Activated CD4-positive, alpha-beta T cell treated with anti-CD3 and anti-CD28 coated beads for 36 hours (primary cell): ENCODE measurements around the gene FAM221B. TPM values are rescaled to one million over a fixed set of nuclear protein-coding genes. Genes with fewer than 3 reads are reported as not detected.

Experiments used
- ATAC-seq: fragments of 200-7000 bp; cut with Tn5 transposase; one replicate; pipeline ENCODE4 v1.10.0; 2021; ENCODE audit warnings: mild to moderate bottlenecking, moderate library complexity
- CTCF ChIA-PET: fragments of 350-600 bp; sonication (Branson Sonifier 250); formaldehyde crosslinking; loops from one replicate; lab custom pipeline; 2021; ENCODE audit warnings: antibody characterized with exemption; lab: Charles Lee
- POLR2A ChIA-PET: fragments of 350-600 bp; sonication (Branson Sonifier 250); formaldehyde crosslinking; loops from one replicate; lab custom pipeline; 2021; ENCODE audit warnings: antibody characterized with exemption, inconsistent platforms; lab: Charles Lee
- DNase-seq: peaks from one replicate; pipeline ENCODE4 v3.0.0-alpha.2; 2020
- H3K27ac Mint-ChIP-seq: one replicate; pipeline ENCODE4 v1.8.0; 2021; ENCODE audit warnings: mixed read lengths
- H3K27me3 Mint-ChIP-seq: one replicate; pipeline ENCODE4 v1.8.0; 2021; ENCODE audit warnings: mixed read lengths
- H3K36me3 Mint-ChIP-seq: one replicate; pipeline ENCODE4 v1.8.0; 2021; ENCODE audit warnings: low read depth, mixed read lengths
- H3K4me1 Mint-ChIP-seq: one replicate; pipeline ENCODE4 v1.8.0; 2021; ENCODE audit warnings: mixed read lengths
- H3K4me3 Mint-ChIP-seq: one replicate; pipeline ENCODE4 v1.8.0; 2021; ENCODE audit warnings: mild to moderate bottlenecking, moderate library complexity, mixed read lengths
- H3K9me3 Mint-ChIP-seq: one replicate; pipeline ENCODE4 v1.8.0; 2021; ENCODE audit warnings: low read depth, mixed read lengths
- intact Hi-C, 2 experiments: fragments of 100-400 bp; cut with DNase I in 1 of 2; cut with micrococcal nuclease in 1 of 2; formaldehyde crosslinking; loops; one replicate each; pipeline versions ENCODE4 v1.14.2 to v1.15.1; 2022 to 2024; cut with DNase I, micrococcal nuclease
- total RNA-seq, 2 experiments: library from RNA; stranded (reverse); gene quantifications; one replicate each; pipeline ENCODE4 v1.2.3, GENCODE V29; 2021

The FAM221B gene
- total RNA-seq, 2 experiments from 2014 or later = not detected

- DNase-seq (no peak), ATAC-seq (no peak)
- H3K27ac Mint-ChIP-seq = no peak overlapping the region
- H3K4me1 Mint-ChIP-seq = peaks cover 21% of the 10 kb centered on the region
- POLR2A ChIA-PET = no interaction called here
- intact Hi-C loops = no loop called here
- H3K27me3 Mint-ChIP-seq = no peaks in the 10 kb centered on the region
- H3K36me3 Mint-ChIP-seq = peaks cover 16% of the 10 kb centered on the region
- no peaks in the 10 kb centered on the region for H3K9me3 Mint-ChIP-seq
- H3K4me3 Mint-ChIP-seq = no peak overlapping the region
- CTCF ChIA-PET = no interaction called here
Measured at GRCh38 chr9:35808433-35808832, 20.1 kb downstream of the FAM221B start.

GRCh38 chr9:35806101-35806500 lies 22.4 kb downstream of the FAM221B start:
- DNase-seq = no peak
- Mint-ChIP-seq H3K36me3 (peaks cover 16% of the 10 kb centered on the region), H3K9me3 (no peaks in the 10 kb centered on the region), H3K27me3 (no peaks in the 10 kb centered on the region), H3K27ac (no peak overlapping the region), H3K4me1 (peaks cover 2% of the 10 kb centered on the region), H3K4me3 (no peak overlapping the region)
- ChIA-PET CTCF (interaction anchor here (0.6 to 1.5 kb wide), 2 partner anchors 16 to 17 kb away, joined by 3 to 5 read pairs; no protein-coding TSS in a partner anchor), POLR2A (interaction anchor here (0.6 kb wide), 1 partner anchor 22 kb away, joined by 4 read pairs; no protein-coding TSS in a partner anchor)
- intact Hi-C loops = no loop called here
- ATAC-seq = no peak

GRCh38 chr9:35801328-35802128 lies 27.0 kb downstream of the FAM221B start:
- intact Hi-C loops = no loop called here
- ChIA-PET POLR2A (no interaction called here), CTCF (interaction anchor here (1.2 kb wide), 1 partner anchor 11 kb away, joined by 3 read pairs; no protein-coding TSS in a partner anchor)
- H3K9me3 Mint-ChIP-seq = no peaks in the 10 kb centered on the region
- ATAC-seq (no peak), DNase-seq (no peak)
- no peak overlapping the region for H3K27ac Mint-ChIP-seq
- H3K36me3 Mint-ChIP-seq = peaks cover 24% of the 10 kb centered on the region
- H3K4me1 Mint-ChIP-seq = peaks cover 22% of the 10 kb centered on the region
- H3K4me3 Mint-ChIP-seq = no peak overlapping the region
- no peaks in the 10 kb centered on the region for H3K27me3 Mint-ChIP-seq

- Mint-ChIP-seq H3K4me3 (no peak overlapping the region), H3K36me3 (peaks cover 18% of the 10 kb centered on the region), H3K27me3 (no peaks in the 10 kb centered on the region), H3K4me1 (peaks cover 22% of the 10 kb centered on the region), H3K9me3 (no peaks in the 10 kb centered on the region), H3K27ac (no peak overlapping the region)
- ChIA-PET POLR2A (interaction anchor here (0.6 kb wide), 1 partner anchor 211 kb away, joined by 3 read pairs; no protein-coding TSS in a partner anchor), CTCF (interaction anchor here (0.5 to 1.2 kb wide), 3 partner anchors 10 to 148 kb away, joined by 3 read pairs; no protein-coding TSS in a partner anchor)
- intact Hi-C loops = no loop called here
- ATAC-seq (no peak), DNase-seq (no peak)
Measured at GRCh38 chr9:35800530-35800929, 28.0 kb downstream of the FAM221B start.

- DNase-seq (peak; percentile 73), ATAC-seq (peak; percentile 99)
- no peaks in the 10 kb centered on the region for H3K27me3 Mint-ChIP-seq
- ChIA-PET CTCF (interaction anchor here (0.6 to 1.4 kb wide), 7 partner anchors 8 to 149 kb away, joined by 3 to 6 read pairs (median 3); partner anchors contain the start of gene HINT2), POLR2A (interaction anchor here (0.9 kb wide), 2 partner anchors 15 to 49 kb away, joined by 3 read pairs; no protein-coding TSS in a partner anchor)
- peak overlapping the region; percentile 65 for H3K27ac Mint-ChIP-seq
- no peaks in the 10 kb centered on the region for H3K9me3 Mint-ChIP-seq
- intact Hi-C loops = no loop called here
- H3K4me3 Mint-ChIP-seq = no peak overlapping the region
- H3K4me1 Mint-ChIP-seq = peaks cover 25% of the 10 kb centered on the region
- peaks cover 18% of the 10 kb centered on the region for H3K36me3 Mint-ChIP-seq
Measured at GRCh38 chr9:35798658-35799374, 29.7 kb downstream of the FAM221B start.

GRCh38 chr9:35797311-35798109 lies 31.0 kb downstream of the FAM221B start:
- Mint-ChIP-seq H3K36me3 (peaks cover 20% of the 10 kb centered on the region), H3K9me3 (no peaks in the 10 kb centered on the region), H3K4me1 (peaks cover 25% of the 10 kb centered on the region), H3K27ac (no peak overlapping the region), H3K27me3 (no peaks in the 10 kb centered on the region), H3K4me3 (no peak overlapping the region)
- CTCF ChIA-PET = interaction anchor here (0.7 to 1.4 kb wide), 3 partner anchors 17 to 211 kb away, joined by 3 to 5 read pairs (median 3); partner anchors contain the start of gene HINT2
- intact Hi-C loops = no loop called here
- POLR2A ChIA-PET = no interaction called here
- DNase-seq (no peak), ATAC-seq (no peak)

- Mint-ChIP-seq H3K27ac (no peak overlapping the region), H3K27me3 (no peaks in the 10 kb centered on the region), H3K36me3 (peaks cover 10% of the 10 kb centered on the region), H3K4me1 (peaks cover 25% of the 10 kb centered on the region), H3K4me3 (no peak overlapping the region), H3K9me3 (no peaks in the 10 kb centered on the region)
- intact Hi-C loops = loop anchor here in 1 of 2 experiments (2.0 kb wide), 1 partner anchor 21 kb away; no protein-coding TSS in a partner anchor
- ChIA-PET CTCF (interaction anchor here (1.5 kb wide), 1 partner anchor 87 kb away, joined by 4 read pairs; no protein-coding TSS in a partner anchor), POLR2A (no interaction called here)
- ATAC-seq (no peak), DNase-seq (no peak)
Measured at GRCh38 chr9:35795695-35796094, 32.8 kb downstream of the FAM221B start.

- Mint-ChIP-seq H3K4me3 (no peak overlapping the region), H3K4me1 (peaks cover 15% of the 10 kb centered on the region), H3K9me3 (no peaks in the 10 kb centered on the region), H3K27me3 (no peaks in the 10 kb centered on the region), H3K27ac (no peak overlapping the region), H3K36me3 (peaks cover 2% of the 10 kb centered on the region)
- no peak for ATAC-seq
- no peak for DNase-seq
- ChIA-PET POLR2A (no interaction called here), CTCF (interaction anchor here (0.9 to 1.0 kb wide), 2 partner anchors 89 to 239 kb away, joined by 3 to 6 read pairs; no protein-coding TSS in a partner anchor)
- intact Hi-C loops = no loop called here
Measured at GRCh38 chr9:35793461-35793860, 35.1 kb downstream of the FAM221B start.

GRCh38 chr9:35792826-35793225 lies 35.7 kb downstream of the FAM221B start:
- ChIA-PET POLR2A (no interaction called here), CTCF (interaction anchor here (0.6 to 1.6 kb wide), 4 partner anchors 89 to 1186 kb away, joined by 3 to 6 read pairs (median 4); no protein-coding TSS in a partner anchor)
- peaks cover 2% of the 10 kb centered on the region for H3K36me3 Mint-ChIP-seq
- H3K9me3 Mint-ChIP-seq = no peaks in the 10 kb centered on the region
- H3K4me1 Mint-ChIP-seq = peaks cover 10% of the 10 kb centered on the region
- no peak overlapping the region for H3K4me3 Mint-ChIP-seq
- DNase-seq = no peak
- intact Hi-C loops = no loop called here
- no peak for ATAC-seq
- H3K27ac Mint-ChIP-seq = no peak overlapping the region
- H3K27me3 Mint-ChIP-seq = no peaks in the 10 kb centered on the region

- DNase-seq = no peak
- ChIA-PET POLR2A (interaction anchor here (0.5 kb wide), 1 partner anchor 1147 kb away, joined by 6 read pairs; no protein-coding TSS in a partner anchor), CTCF (interaction anchor here (0.6 to 1.6 kb wide), 5 partner anchors 32 to 1186 kb away, joined by 3 to 5 read pairs (median 3); no protein-coding TSS in a partner anchor)
- Mint-ChIP-seq H3K4me3 (no peak overlapping the region), H3K4me1 (peaks cover 7% of the 10 kb centered on the region), H3K27me3 (no peaks in the 10 kb centered on the region), H3K9me3 (no peaks in the 10 kb centered on the region), H3K27ac (no peak overlapping the region), H3K36me3 (peaks cover 2% of the 10 kb centered on the region)
- no peak for ATAC-seq
- intact Hi-C loops = no loop called here
Measured at GRCh38 chr9:35792024-35792813, 36.3 kb downstream of the FAM221B start.
